SH-SY5Y (cell line): ENCODE results near the gene NHSL1.

Experiments
- GATA2 ChIP-seq: IDR thresholded peaks from 2 replicates; pipeline ENCODE4 v1.6.1; 2011; ENCODE audit warnings: mild to moderate bottlenecking, low read depth, low read length
- GATA3 ChIP-seq: IDR thresholded peaks from 2 replicates; pipeline ENCODE4 v1.6.1; 2011; ENCODE audit warnings: low read depth, mild to moderate bottlenecking, low read length, moderate library complexity

- TF ChIP-seq GATA2 (no peak), GATA3 (no peak)
Measured at GRCh38 chr6:138434096-138434495, 65.2 kb downstream of the NHSL1 start.
